HG03520 (cell line): ENCODE data around the gene ZNF263.

Experiments
- ATAC-seq: cut with Tn5 transposase; IDR thresholded peaks from one replicate; pipeline ENCODE4 v1.9.1; 2021; ENCODE audit warnings: mild to moderate bottlenecking, moderate library complexity; ENCODE audit not compliant: unreplicated experiment

Gene ZNF263

GRCh38 chr16:3282730-3283542, at the start of gene ZNF263:
ZNF263 (plus strand) TSS chr16:3283491; CDS start chr16:3283819, 328 bp downstream.
- peak; percentile 63 for ATAC-seq

- no peak for ATAC-seq
Measured at GRCh38 chr16:3234543-3234856, 48.8 kb upstream of the ZNF263 start.

GRCh38 chr16:3234857-3235561, 48.3 kb upstream of the ZNF263 start, which contains the start of gene ZNF200:
ZNF200 (minus strand) TSS chr16:3235158; CDS start chr16:3233755, 1,403 bp downstream.
- peak; percentile 91 for ATAC-seq

GRCh38 chr16:3235856-3236669, 47.2 kb upstream of the ZNF263 start:
- no peak for ATAC-seq

- ATAC-seq = no peak
Measured at GRCh38 chr16:3241761-3242160, 41.5 kb upstream of the ZNF263 start.

GRCh38 chr16:3242709-3243108, 40.6 kb upstream of the ZNF263 start:
- ATAC-seq = no peak

DNA sequence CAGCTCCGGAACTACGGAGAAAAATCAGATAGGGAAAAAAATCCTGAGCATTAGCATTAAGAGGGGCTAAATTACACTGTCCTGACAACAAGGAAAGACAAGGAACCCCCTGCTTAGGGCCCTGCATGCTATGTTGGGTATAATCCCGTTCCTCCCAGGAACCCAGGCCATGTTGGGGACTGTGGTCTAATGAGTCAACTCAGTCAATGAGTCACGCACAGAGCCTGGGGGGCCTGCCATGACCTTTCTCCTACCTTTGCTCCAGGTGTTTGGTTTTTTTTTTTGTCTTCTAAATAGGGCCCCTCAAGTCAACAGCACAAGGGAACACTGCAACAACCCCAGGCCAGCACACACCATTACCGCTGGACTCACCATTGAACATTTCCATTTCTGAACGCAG, 39.4 kb upstream of the ZNF263 start:
- no peak for ATAC-seq

GRCh38 chr16:3246002-3246401, 37.3 kb upstream of the ZNF263 start:
- no peak for ATAC-seq

DNA sequence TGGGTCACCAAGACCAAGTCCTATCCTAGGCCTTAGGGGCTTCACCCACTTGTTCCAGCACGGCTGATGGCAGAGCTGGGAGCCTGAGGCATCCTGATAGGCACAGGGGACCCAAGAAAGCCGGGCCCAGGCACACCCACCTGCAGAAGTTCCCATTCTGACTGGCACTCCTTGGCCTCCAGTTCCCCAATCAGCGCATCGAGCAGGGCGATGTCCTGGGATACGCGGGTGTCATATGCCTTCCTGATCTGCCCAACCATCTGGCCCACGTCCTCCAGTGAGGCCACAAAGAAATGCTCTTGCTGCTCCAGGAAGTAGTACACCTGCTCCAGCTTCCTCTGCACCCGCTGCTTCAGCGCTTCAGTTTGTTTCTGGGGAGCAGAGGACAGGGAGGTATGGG, 36.4 kb upstream of the ZNF263 start:
- ATAC-seq = no peak

DNA sequence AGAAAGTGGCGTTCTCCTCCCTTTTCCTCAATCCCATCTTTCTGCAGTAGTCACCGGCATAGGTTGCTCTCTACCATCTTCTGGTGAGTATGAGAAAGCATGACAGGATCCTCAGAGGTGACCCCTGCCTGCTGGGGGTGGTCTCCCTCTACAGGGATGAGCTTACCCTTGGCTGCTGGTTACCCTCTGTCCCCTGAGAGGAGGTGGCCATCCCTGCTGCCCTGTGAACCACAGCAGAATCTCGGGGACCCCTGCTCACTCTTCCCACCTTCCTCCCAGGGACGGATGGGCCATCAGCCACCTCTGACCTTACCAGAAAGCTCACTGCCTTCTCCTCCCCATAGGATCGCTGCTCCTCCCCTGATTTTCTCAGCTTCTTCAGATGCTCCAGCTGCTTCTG, 34.7 kb upstream of the ZNF263 start:
- no peak for ATAC-seq

DNA sequence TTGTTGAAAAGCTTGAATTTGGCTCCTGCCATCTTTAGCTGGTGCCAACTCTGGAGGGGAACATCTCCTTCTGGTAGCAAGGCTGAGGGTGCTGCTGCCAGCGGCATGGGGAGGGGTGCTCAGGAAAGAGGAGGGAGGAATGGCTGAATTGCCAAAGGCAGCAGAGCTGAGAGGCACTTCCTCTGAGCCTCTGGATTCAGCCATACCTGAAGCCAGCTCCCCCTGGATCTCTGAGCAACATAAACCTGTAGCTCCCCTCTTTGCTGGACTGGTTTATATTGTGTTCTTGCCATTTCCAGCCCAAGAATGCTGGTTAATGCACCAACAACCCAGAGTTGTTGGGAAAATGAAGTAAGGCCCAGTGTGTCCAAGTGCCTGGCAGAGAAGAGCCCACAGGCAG, 34.3 kb upstream of the ZNF263 start:
- ATAC-seq = no peak

DNA sequence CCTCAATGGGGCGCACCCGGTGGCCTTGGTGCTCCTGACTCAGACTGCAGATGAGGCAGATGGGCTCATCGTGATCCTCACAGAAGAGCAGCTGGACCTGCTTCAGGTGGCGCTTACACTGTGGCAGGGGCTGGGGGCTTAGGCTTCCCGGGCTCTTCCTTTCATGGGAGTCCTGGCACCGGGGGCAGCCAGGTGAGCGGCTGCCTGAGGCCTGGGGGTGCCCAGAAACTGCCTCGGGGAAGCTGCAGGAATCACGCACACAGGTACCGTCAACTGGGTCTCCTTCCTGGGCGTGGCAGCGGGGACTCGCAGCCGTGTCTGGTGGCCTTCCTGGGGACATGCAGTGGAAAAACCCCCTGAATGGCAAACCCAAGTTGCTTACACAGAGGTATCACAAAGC, 33.8 kb upstream of the ZNF263 start:
- no peak for ATAC-seq

DNA sequence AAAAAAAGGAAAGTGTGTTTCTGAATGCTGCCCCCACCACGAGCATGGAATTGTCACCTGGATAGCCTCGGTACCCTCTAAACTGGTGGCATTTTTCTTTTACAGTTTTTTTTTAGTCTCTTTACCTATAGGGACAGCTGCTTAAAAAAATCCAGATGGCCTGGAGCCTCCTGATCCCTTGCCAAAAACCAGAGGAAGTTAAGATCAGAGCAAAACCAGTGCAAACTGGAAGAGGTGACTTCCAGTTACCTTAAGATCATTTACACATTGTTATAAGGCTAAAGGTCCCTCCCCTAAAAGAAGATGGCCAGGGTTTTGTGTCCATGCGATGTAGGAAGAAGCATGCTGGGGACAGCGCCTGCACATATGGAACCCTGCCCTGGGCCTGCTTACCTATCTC, 30.3 kb upstream of the ZNF263 start:
- ATAC-seq = no peak

DNA sequence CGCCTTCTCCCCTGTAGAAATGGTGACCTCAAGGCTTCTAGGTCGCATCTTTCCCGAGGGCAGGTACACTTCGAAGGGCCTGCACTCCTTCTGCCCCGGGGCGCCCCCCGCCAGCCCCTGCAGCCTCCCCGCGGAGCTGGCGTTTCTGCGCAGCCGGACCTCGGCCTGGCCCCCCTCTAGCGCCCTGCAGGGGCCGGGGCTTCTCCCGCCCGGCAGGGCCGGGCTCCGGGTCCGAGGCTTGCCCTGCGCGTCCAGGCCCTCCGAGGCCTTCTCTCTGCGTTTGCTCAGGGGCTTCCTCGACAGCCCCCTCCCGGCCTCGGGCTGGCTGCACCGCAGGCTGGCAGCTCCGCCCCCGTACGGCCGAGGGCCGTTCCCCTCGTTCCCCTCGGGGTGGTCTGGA, 29.0 kb upstream of the ZNF263 start:
- ATAC-seq = no peak

- ATAC-seq = no peak
Measured at GRCh38 chr16:3256146-3256865, 27.0 kb upstream of the ZNF263 start, which contains the start of gene MEFV. MEFV (minus strand) TSS chr16:3256633; CDS start chr16:3256587, 46 bp downstream.

GRCh38 chr16:3256866-3257465, 26.3 kb upstream of the ZNF263 start:
- ATAC-seq = no peak

GRCh38 chr16:3259836-3260235, 23.5 kb upstream of the ZNF263 start:
- no peak for ATAC-seq

DNA sequence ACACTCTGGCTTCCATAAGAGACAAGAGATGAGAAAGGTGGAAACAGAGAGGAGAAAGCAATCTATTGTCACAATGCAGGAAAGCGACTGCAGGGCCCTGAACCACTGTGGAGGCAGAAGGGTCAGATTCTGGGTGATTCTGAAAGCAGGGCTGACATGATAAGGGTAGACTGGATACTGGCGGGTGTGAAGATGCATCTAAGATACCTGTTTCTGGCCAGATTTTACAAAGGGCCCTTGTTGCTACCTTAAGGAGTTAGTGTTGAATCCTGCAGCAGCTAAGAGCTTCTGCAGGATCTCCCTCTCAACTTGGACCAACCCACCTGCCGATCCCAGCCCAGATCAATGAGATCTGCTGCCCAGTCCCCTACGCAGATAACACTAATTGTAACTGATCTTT, 20.8 kb upstream of the ZNF263 start:
- no peak for ATAC-seq

- peak; percentile 76 for ATAC-seq
Measured at GRCh38 chr16:3264137-3265036, 18.9 kb upstream of the ZNF263 start.
